Measurements from ENCODE around the gene IMP4. TPM values are rescaled to one million over a fixed set of nuclear protein-coding genes. Genes with fewer than 3 reads are reported as not detected.

IMP4 gene
- total and polyA plus RNA-seq, 2 of the 13 experiments (the other 11 are each of a cell fraction or from before 2014, with no cell fraction given), result 142 to 158 TPM

DNA sequence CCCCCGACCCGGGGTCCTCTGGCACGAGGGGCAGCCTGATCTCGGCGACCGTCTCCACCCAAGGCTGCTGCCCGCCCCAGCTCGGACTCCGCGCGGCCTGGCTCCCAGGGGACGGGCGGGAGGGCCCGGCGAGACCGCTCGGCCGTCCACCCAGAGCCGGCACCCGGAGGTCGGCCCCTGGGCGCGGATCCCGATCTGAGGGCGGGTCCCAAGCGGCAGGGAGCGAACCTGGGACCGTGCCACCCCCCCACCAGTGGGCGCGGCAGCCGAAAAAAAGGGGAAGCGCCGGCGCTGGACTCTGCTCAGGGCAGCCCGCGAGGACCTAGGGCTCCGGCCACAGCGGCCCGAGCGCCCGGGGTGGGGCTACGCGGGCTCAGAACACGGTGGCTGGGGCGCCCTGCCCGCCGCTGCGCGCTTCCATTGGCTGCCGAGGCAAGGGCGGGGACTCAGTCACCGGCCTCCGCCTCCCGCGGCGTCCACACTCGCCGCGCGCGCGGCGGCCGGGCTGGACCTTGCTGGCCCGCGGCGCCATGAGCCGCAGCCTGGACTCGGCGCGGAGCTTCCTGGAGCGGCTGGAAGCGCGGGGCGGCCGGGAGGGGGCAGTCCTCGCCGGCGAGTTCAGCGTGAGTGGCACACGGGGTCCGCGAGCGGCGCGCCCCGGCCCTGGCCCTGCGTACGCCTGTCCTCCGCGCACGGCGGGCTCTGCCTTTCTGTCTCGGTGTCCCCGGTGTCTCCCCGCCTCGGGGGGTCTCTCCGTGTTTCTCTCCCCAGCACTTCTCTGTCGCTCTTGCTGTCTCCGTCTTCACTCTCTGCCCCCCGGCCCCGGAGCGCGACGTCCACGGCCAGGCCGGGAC lies 13.1 kb downstream of the IMP4 start, which contains the start of gene PTPN18 (continued):
- TF ChIP-seq SNAPC2 (CRISPR knock-in tag; IDR thresholded peaks at IDR 0.05) (no peak), PITX1 (CRISPR knock-in tag; IDR thresholded peaks at IDR 0.05) (no peak), ZNF749 (CRISPR knock-in tag; IDR thresholded peaks at IDR 0.05; ENCODE audit: borderline replicate concordance) (no peak; the same call in 1 of the 2 replicates), ZNF460 (CRISPR knock-in tag; IDR thresholded peaks at IDR 0.05; ENCODE audit: borderline replicate concordance) (no peak), ZSCAN22 (CRISPR knock-in tag; IDR thresholded peaks at IDR 0.05) (no peak), HES4 (CRISPR knock-in tag; IDR thresholded peaks at IDR 0.05; ENCODE audit: borderline replicate concordance) (peak; percentile 77), GATA4 (IDR thresholded peaks at IDR 0.05; ENCODE audit: borderline replicate concordance, low read depth) (peak; percentile 71; the same call in 1 of the 2 replicates), ZNF12 (CRISPR knock-in tag; IDR thresholded peaks at IDR 0.05) (peak; percentile 38; the same call in 1 of the 2 replicates), NFATC3 (CRISPR knock-in tag; IDR thresholded peaks at IDR 0.05) (peak; percentile 72; the same call in 1 of the 2 replicates), MED13 (CRISPR knock-in tag; IDR thresholded peaks at IDR 0.05) (peak; percentile 11; the same call in 1 of the 2 replicates), ATF7 (IDR thresholded peaks at IDR 0.05) (no peak), ATF7 (CRISPR knock-in tag; IDR thresholded peaks at IDR 0.05) (peak; percentile 57; the same call in 1 of the 2 replicates), ZNF263 (CRISPR knock-in tag; IDR thresholded peaks at IDR 0.05) (no peak; the same call in 1 of the 2 replicates), ZNF839 (CRISPR knock-in tag; IDR thresholded peaks at IDR 0.05; ENCODE audit: borderline replicate concordance) (0 out of 2 replicates have a peak, but pooled peaks have one; percentile 8), KLF13 (CRISPR knock-in tag; IDR thresholded peaks at IDR 0.05) (peak; percentile 39; the same call in 1 of the 2 replicates), KLF15 (CRISPR knock-in tag; IDR thresholded peaks at IDR 0.05; ENCODE audit: borderline replicate concordance) (no peak), NFIB (CRISPR knock-in tag; IDR thresholded peaks at IDR 0.05; ENCODE audit: borderline replicate concordance) (no peak), GPBP1L1 (CRISPR knock-in tag; IDR thresholded peaks at IDR 0.05) (no peak), GPN1 (CRISPR knock-in tag; IDR thresholded peaks at IDR 0.05; ENCODE audit: borderline replicate concordance) (no peak; the same call in 1 of the 2 replicates), KAT8 (CRISPR knock-in tag; IDR thresholded peaks at IDR 0.05) (peak; percentile 43; the same call in 1 of the 2 replicates), MYC (CRISPR knock-in tag; IDR thresholded peaks at IDR 0.05; ENCODE audit: borderline replicate concordance) (peak; percentile 90), SNAI1 (CRISPR knock-in tag; IDR thresholded peaks at IDR 0.05; ENCODE audit: borderline replicate concordance) (no peak), REPIN1 (CRISPR knock-in tag; IDR thresholded peaks at IDR 0.05; ENCODE audit: borderline replicate concordance, low read depth) (peak; percentile 69; the same call in 1 of the 2 replicates)
- TF ChIP-seq, protein P1, sequence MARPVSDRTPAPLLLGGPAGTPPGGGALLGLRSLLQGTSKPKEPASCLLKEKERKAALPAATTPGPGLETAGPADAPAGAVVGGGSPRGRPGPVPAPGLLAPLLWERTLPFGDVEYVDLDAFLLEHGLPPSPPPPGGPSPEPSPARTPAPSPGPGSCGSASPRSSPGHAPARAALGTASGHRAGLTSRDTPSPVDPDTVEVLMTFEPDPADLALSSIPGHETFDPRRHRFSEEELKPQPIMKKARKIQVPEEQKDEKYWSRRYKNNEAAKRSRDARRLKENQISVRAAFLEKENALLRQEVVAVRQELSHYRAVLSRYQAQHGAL (CRISPR knock-in tag; IDR thresholded peaks at IDR 0.05; ENCODE audit: not compliant biosample characterization), result no peak
- TF ChIP-seq, protein P2, sequence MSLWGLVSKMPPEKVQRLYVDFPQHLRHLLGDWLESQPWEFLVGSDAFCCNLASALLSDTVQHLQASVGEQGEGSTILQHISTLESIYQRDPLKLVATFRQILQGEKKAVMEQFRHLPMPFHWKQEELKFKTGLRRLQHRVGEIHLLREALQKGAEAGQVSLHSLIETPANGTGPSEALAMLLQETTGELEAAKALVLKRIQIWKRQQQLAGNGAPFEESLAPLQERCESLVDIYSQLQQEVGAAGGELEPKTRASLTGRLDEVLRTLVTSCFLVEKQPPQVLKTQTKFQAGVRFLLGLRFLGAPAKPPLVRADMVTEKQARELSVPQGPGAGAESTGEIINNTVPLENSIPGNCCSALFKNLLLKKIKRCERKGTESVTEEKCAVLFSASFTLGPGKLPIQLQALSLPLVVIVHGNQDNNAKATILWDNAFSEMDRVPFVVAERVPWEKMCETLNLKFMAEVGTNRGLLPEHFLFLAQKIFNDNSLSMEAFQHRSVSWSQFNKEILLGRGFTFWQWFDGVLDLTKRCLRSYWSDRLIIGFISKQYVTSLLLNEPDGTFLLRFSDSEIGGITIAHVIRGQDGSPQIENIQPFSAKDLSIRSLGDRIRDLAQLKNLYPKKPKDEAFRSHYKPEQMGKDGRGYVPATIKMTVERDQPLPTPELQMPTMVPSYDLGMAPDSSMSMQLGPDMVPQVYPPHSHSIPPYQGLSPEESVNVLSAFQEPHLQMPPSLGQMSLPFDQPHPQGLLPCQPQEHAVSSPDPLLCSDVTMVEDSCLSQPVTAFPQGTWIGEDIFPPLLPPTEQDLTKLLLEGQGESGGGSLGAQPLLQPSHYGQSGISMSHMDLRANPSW (CRISPR knock-in tag; IDR thresholded peaks at IDR 0.05; ENCODE audit: borderline replicate concordance), result peak; percentile 35; the same call in 1 of the 2 replicates
